CD14-positive monocyte (primary cell): ENCODE data around the gene PRKAB2. TPM values are rescaled to one million over a fixed set of nuclear protein-coding genes. Genes with fewer than 3 reads are reported as not detected.

Experiments
- DNase-seq, 3 donors: peaks; one replicate each; pipeline ENCODE4 v3.0.0-alpha.2; 2011 to 2022
- H2AFZ ChIP-seq: 2 replicates; pipeline ENCODE4 v1.6.0; 2012; ENCODE audit warnings: mild to moderate bottlenecking, low read depth, low read length, inconsistent platforms; ENCODE audit not compliant: insufficient read depth, poor library complexity, severe bottlenecking
- H3K27ac ChIP-seq, 2 donors: 1 replicate in 1 of 2; 2 replicates in 1 of 2; pipeline ENCODE4 v1.5.1; 2012 to 2013; ENCODE audit warnings: low read length in 2 of 2, control low read depth in 1 of 2, inconsistent platforms in 1 of 2, low read depth in 1 of 2, mild to moderate bottlenecking in 1 of 2
- H3K27me3 ChIP-seq, 2 donors: one replicate each; pipeline versions ENCODE4 v1.6.0 to v1.6.1; 2011 to 2013; ENCODE audit warnings: low read length in 2 of 2; ENCODE audit not compliant: control insufficient read depth in 2 of 2, insufficient read depth in 2 of 2
- H3K36me3 ChIP-seq, 2 donors: replicated peaks in 1 of 2; 1 replicate in 1 of 2; 2 replicates in 1 of 2; pipeline versions ENCODE4 v1.5.1 to v1.6.1; 2012 to 2013; ENCODE audit warnings: low read length in 2 of 2, control low read depth in 1 of 2, inconsistent platforms in 1 of 2, mild to moderate bottlenecking in 1 of 2; ENCODE audit not compliant: insufficient read depth in 2 of 2, control insufficient read depth in 1 of 2
- H3K4me1 ChIP-seq, 2 donors: 1 replicate in 1 of 2; 2 replicates in 1 of 2; pipeline versions ENCODE4 v1.5.1 to v1.6.1; 2012 to 2013; ENCODE audit warnings: low read length in 2 of 2, control low read depth in 1 of 2, inconsistent platforms in 1 of 2, mild to moderate bottlenecking in 1 of 2, moderate library complexity in 1 of 2; ENCODE audit not compliant: insufficient read depth in 2 of 2, control insufficient read depth in 1 of 2
- H3K4me2 ChIP-seq: replicated peaks from 2 replicates; pipeline ENCODE3; 2012; ENCODE audit warnings: low read length, moderate library complexity, mild to moderate bottlenecking; ENCODE audit not compliant: poor library complexity, severe bottlenecking; ENCODE audit errors: extremely low read depth
- H3K4me3 ChIP-seq, 3 experiments: fragments of 200-600 bp in 1 of 3; sonication (generic) in 1 of 3; replicated peaks in 1 of 3; 1 replicate in 2 of 3; 2 replicates in 1 of 3; pipeline ENCODE4 v1.5.1; 2011 to 2013; ENCODE audit warnings: low read length in 3 of 3, mild to moderate bottlenecking in 3 of 3, control low read depth in 2 of 3, low read depth in 2 of 3, inconsistent platforms in 1 of 3, moderate library complexity in 1 of 3
- H3K79me2 ChIP-seq: 2 replicates; pipeline ENCODE4 v1.6.0; 2012; ENCODE audit warnings: mild to moderate bottlenecking, control low read depth, inconsistent platforms, low read length, moderate library complexity; ENCODE audit not compliant: insufficient read depth
- H3K9ac ChIP-seq: 2 replicates; pipeline ENCODE4 v1.6.0; 2017; ENCODE audit warnings: low read length, mild to moderate bottlenecking; ENCODE audit not compliant: insufficient read depth, poor library complexity, severe bottlenecking
- H3K9me3 ChIP-seq, 2 donors: replicated peaks in 1 of 2; 1 replicate in 1 of 2; 2 replicates in 1 of 2; pipeline versions ENCODE4 v1.5.1 to v1.6.1; 2012 to 2013; ENCODE audit warnings: low read length in 2 of 2, control low read depth in 1 of 2; ENCODE audit not compliant: control insufficient read depth in 1 of 2, insufficient read depth in 1 of 2
- H4K20me1 ChIP-seq: 2 replicates; pipeline ENCODE4 v1.6.0; 2012; ENCODE audit warnings: mild to moderate bottlenecking, low read length, control low read depth, moderate library complexity; ENCODE audit not compliant: insufficient read depth
- H3K27ac Mint-ChIP-seq, 7 donors: one replicate each; pipeline ENCODE4 v1.8.0; 2020; ENCODE audit warnings: mild to moderate bottlenecking in 7 of 7, mixed read lengths in 7 of 7, moderate library complexity in 6 of 7, inconsistent platforms in 2 of 7
- H3K27me3 Mint-ChIP-seq, 3 donors: one replicate each; pipeline ENCODE4 v1.8.0; 2021 to 2022; ENCODE audit warnings: low read depth in 3 of 3, mild to moderate bottlenecking in 3 of 3, mixed read lengths in 3 of 3, moderate library complexity in 3 of 3, inconsistent platforms in 1 of 3
- H3K36me3 Mint-ChIP-seq, 2 donors: one replicate each; pipeline ENCODE4 v1.8.0; 2020; ENCODE audit warnings: mixed read lengths in 2 of 2, inconsistent platforms in 1 of 2, mild to moderate bottlenecking in 1 of 2
- H3K4me1 Mint-ChIP-seq: one replicate; pipeline ENCODE4 v1.8.0; 2020; ENCODE audit warnings: mild to moderate bottlenecking, mixed read lengths
- H3K4me3 Mint-ChIP-seq, 2 donors: one replicate each; pipeline ENCODE4 v1.8.0; 2020; ENCODE audit warnings: mild to moderate bottlenecking in 2 of 2, mixed read lengths in 2 of 2, moderate library complexity in 1 of 2
- H3K9me3 Mint-ChIP-seq, 7 donors: one replicate each; pipeline ENCODE4 v1.8.0; 2020 to 2022; ENCODE audit warnings: mixed read lengths in 7 of 7, mild to moderate bottlenecking in 6 of 7, moderate library complexity in 6 of 7, inconsistent platforms in 2 of 7
- CTCF ChIP-seq: fragments of 200-600 bp; IDR thresholded peaks from one replicate; pipeline ENCODE4 v1.8.0; 2022; ENCODE audit warnings: antibody characterized with exemption, mild to moderate bottlenecking
- WGBS: methylation state at CpG from one replicate; pipeline ENCODE4 v1.1.5; 2013; ENCODE audit warnings: missing lambda C conversion rate; ENCODE audit not compliant: insufficient coverage; 5-methylcytosine and 5-hydroxymethylcytosine counted together
- intact Hi-C, 2 donors: fragments of 100-400 bp; cut with micrococcal nuclease; formaldehyde crosslinking; loops; one replicate each; pipeline versions ENCODE4 v1.15.0 to v1.15.1; 2023
- polyA plus RNA-seq, 3 donors: library from polyadenylated mRNA; depleted of rRNA in 1 of 3; unstranded in 2 of 3; stranded (reverse) in 1 of 3; fragments of 300-500 nt in 2 of 3; fragments of >200 nt in 1 of 3; fragmentation: Illumina TruSeq in 2 of 3; gene quantifications; 1 replicate in 2 of 3; 2 replicates in 1 of 3; pipeline ENCODE4 v1.2.3, GENCODE V29; 2012 to 2021

PRKAB2 gene
- polyA plus RNA-seq, 3 donors = 1.1 to 14.0 (median 1.7) TPM

- H3K27me3 Mint-ChIP-seq = peaks cover 0 to 2% (median 0%) of the 10 kb centered on the region in 3 donors
- H3K4me3 ChIP-seq = no peak overlapping the region
- H3K4me2 ChIP-seq = no peak overlapping the region
- no peak for DNase-seq
- peak overlapping the region in 1 of 7 donors; percentile 28 for H3K27ac Mint-ChIP-seq
- H3K9ac ChIP-seq = no peak overlapping the region
- no peaks in the 10 kb centered on the region for H4K20me1 ChIP-seq
- TF ChIP-seq CTCF = no peak
- H3K9me3 Mint-ChIP-seq = no peaks in the 10 kb centered on the region
- H3K27ac ChIP-seq = no peak overlapping the region
- H3K4me3 Mint-ChIP-seq = no peak overlapping the region
- peaks cover 25 to 45% of the 10 kb centered on the region in 2 donors for H3K36me3 ChIP-seq
- no peaks in the 10 kb centered on the region for H3K27me3 ChIP-seq
- H3K79me2 ChIP-seq = no peaks in the 10 kb centered on the region
- H3K4me1 ChIP-seq = peaks cover 20 to 31% of the 10 kb centered on the region in 2 donors
- H2AFZ ChIP-seq = no peak overlapping the region
- H3K4me1 Mint-ChIP-seq = peaks cover 29% of the 10 kb centered on the region
- no peaks in the 10 kb centered on the region for H3K9me3 ChIP-seq
- intact Hi-C loops = no loop called here
- H3K36me3 Mint-ChIP-seq = peaks cover 49 to 52% of the 10 kb centered on the region in 2 donors
- WGBS = no CpG with 5 or more reads among the region's 2 CpGs
Measured at GRCh38 chr1:147215540-147215916, 43.3 kb upstream of the PRKAB2 start.

GRCh38 chr1:147214842-147215539 is 42.7 kb upstream of the PRKAB2 start:
- H3K79me2 ChIP-seq = no peaks in the 10 kb centered on the region
- H3K9me3 Mint-ChIP-seq = no peaks in the 10 kb centered on the region
- peaks cover 0 to 2% (median 0%) of the 10 kb centered on the region in 3 donors for H3K27me3 Mint-ChIP-seq
- no peaks in the 10 kb centered on the region for H3K27me3 ChIP-seq
- no peaks in the 10 kb centered on the region for H3K9me3 ChIP-seq
- H3K36me3 Mint-ChIP-seq = peaks cover 48 to 50% of the 10 kb centered on the region in 2 donors
- H3K27ac Mint-ChIP-seq = peak overlapping the region in 1 of 7 donors; percentile 28
- H4K20me1 ChIP-seq = no peaks in the 10 kb centered on the region
- H3K4me3 ChIP-seq = no peak overlapping the region
- H3K4me2 ChIP-seq = no peak overlapping the region
- H3K4me1 Mint-ChIP-seq = peaks cover 29% of the 10 kb centered on the region
- no peak overlapping the region for H3K27ac ChIP-seq
- no peak overlapping the region for H2AFZ ChIP-seq
- H3K36me3 ChIP-seq = peaks cover 25 to 47% of the 10 kb centered on the region in 2 donors
- TF ChIP-seq CTCF = no peak
- no peak overlapping the region for H3K4me3 Mint-ChIP-seq
- H3K9ac ChIP-seq = no peak overlapping the region
- intact Hi-C loops = no loop called here
- peaks cover 20 to 31% of the 10 kb centered on the region in 2 donors for H3K4me1 ChIP-seq
- no peak for DNase-seq
